Mammary epithelial cell (primary cell): ENCODE data around the gene TCOF1.

Source experiments
- EZH2 ChIP-seq: IDR thresholded peaks from 2 replicates; pipeline ENCODE4 v1.6.1; 2012; ENCODE audit warnings: low read length, inconsistent platforms, borderline replicate concordance
- TF ChIP-seq, protein P1 (sequence below), 2 donors: IDR thresholded peaks in 1 of 2; conservative IDR thresholded peaks in 1 of 2; 2 replicates each; pipeline ENCODE4 v1.5.1; 2011 to 2012; ENCODE audit warnings: inconsistent platforms in 2 of 2, low read length in 2 of 2, mild to moderate bottlenecking in 2 of 2, control low read depth in 1 of 2, low read depth in 1 of 2; ENCODE audit not compliant: insufficient read depth in 1 of 2; ENCODE audit errors: extremely low read depth in 1 of 2

DNA sequence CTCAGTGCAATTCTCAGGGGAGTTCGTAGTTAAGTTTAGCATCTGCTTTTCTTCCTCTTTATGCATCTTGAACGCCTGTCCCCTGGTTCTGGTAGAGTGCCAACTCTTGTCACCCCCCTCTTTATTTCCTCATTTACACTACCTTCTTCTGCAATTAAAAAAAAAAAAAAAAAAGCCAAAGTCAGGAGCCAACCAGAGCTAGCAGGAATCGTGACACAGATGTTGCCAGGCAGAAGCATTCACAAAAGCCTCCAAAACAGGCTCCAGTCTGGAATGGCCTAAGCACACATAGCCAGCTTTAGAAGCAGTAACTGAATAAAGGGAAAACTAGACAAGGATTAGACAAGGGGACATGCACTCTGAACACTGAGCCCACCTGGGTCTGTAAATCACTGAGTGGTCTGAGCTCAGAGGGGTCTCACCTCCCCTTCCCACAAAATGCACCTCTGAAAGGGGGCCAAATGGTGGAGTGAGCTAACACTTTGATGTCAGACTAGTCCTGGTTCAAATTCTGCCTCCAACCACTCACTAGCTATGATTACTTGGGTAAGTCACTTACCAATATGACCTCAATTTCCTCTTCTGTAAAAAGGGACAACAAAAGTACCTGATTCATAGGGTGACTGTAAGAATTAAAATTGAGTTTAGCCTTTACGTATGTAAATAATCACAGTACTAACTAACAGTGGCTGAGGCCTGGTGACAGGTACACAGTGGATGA lies 53.2 kb downstream of the TCOF1 start:
- TF ChIP-seq, protein P1, sequence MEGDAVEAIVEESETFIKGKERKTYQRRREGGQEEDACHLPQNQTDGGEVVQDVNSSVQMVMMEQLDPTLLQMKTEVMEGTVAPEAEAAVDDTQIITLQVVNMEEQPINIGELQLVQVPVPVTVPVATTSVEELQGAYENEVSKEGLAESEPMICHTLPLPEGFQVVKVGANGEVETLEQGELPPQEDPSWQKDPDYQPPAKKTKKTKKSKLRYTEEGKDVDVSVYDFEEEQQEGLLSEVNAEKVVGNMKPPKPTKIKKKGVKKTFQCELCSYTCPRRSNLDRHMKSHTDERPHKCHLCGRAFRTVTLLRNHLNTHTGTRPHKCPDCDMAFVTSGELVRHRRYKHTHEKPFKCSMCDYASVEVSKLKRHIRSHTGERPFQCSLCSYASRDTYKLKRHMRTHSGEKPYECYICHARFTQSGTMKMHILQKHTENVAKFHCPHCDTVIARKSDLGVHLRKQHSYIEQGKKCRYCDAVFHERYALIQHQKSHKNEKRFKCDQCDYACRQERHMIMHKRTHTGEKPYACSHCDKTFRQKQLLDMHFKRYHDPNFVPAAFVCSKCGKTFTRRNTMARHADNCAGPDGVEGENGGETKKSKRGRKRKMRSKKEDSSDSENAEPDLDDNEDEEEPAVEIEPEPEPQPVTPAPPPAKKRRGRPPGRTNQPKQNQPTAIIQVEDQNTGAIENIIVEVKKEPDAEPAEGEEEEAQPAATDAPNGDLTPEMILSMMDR (conservative IDR thresholded peaks at IDR 0.05 in 1 of 2, IDR thresholded peaks at IDR 0.05 in 1 of 2; ENCODE audit: extremely low read depth in 1 of 2, insufficient read depth in 1 of 2, low read depth in 1 of 2, low read length in 2 of 2): no peak
- no peak for TF ChIP-seq EZH2
